ENCODE results near the gene CDCA8. TPM values are rescaled to one million over a fixed set of nuclear protein-coding genes. Genes with fewer than 3 reads are reported as not detected.

CDCA8 gene
- total and polyA plus RNA-seq, 2 of the 13 experiments (the other 11 are each of a cell fraction or from before 2014, with no cell fraction given) = 24.1 to 38.6 TPM

GRCh38 chr1:37657620-37658412 lies 34.5 kb upstream of the CDCA8 start (continued):
- TF ChIP-seq ETS1 (CRISPR knock-in tag; IDR thresholded peaks at IDR 0.05) = no peak
- TF ChIP-seq ZSCAN21 (CRISPR knock-in tag; IDR thresholded peaks at IDR 0.05; ENCODE audit: borderline replicate concordance) = no peak
- TF ChIP-seq ZNF597 (CRISPR knock-in tag; IDR thresholded peaks at IDR 0.05) = no peak
- TF ChIP-seq HIC2 (CRISPR knock-in tag; IDR thresholded peaks at IDR 0.05; ENCODE audit: low read depth) = no peak
- TF ChIP-seq ZNF687 (CRISPR knock-in tag; IDR thresholded peaks at IDR 0.05) = peak; percentile 8; the same call in 1 of the 2 replicates
- TF ChIP-seq NR0B2 (CRISPR knock-in tag; IDR thresholded peaks at IDR 0.05) = no peak

All from HepG2 (cell line).